ENCODE measurements around the gene FEM1B. TPM values are rescaled to one million over a fixed set of nuclear protein-coding genes. Genes with fewer than 3 reads are reported as not detected.
A peak's percentile ranks its signal among the peaks of the same experiment; 100 is the strongest.

The FEM1B gene
- total and polyA plus RNA-seq, 2 of the 8 experiments (the other 6 are each of a cell fraction or from before 2014, with no cell fraction given): 36.1 to 83.8 TPM

- ChIA-PET POLR2A (ENCODE audit: partially characterized antibody) (interaction anchor here (0.7 to 2.6 kb wide), 5 partner anchors 15 to 56 kb away, joined by 3 to 10 read pairs (median 3); partner anchors contain the start of gene FEM1B), CTCF (ENCODE audit: partially characterized antibody) (interaction anchor here (1.2 to 11.0 kb wide), 3 partner anchors 57 to 305 kb away, joined by 3 to 199 read pairs (median 3); no protein-coding TSS in a partner anchor)
- H2BK15ac ChIP-seq (ENCODE audit: low read length): no peak overlapping the region
- no peak overlapping the region for H2BK120ac ChIP-seq (replicated peaks; ENCODE audit: low read depth, low read length)
- no peak overlapping the region for H3K4me2 ChIP-seq (ENCODE audit: insufficient read depth in 1 of 2, low read depth in 2 of 2, low read length in 2 of 2)
- H3K4me3 ChIP-seq (ENCODE audit: extremely low read depth in 1 of 4, insufficient read depth in 2 of 4, low read depth in 3 of 4, low read length in 4 of 4): no peak overlapping the region
- H3K79me1 ChIP-seq (ENCODE audit: low read depth, low read length): no peaks in the 10 kb centered on the region
- WGBS, 2 experiments (ENCODE audit: extremely low coverage in 1 of 2, insufficient coverage in 1 of 2, insufficient read length in 1 of 2, insufficient replicate concordance in 2 of 2, low coverage in 1 of 2, low lambda C conversion rate in 2 of 2, missing lambda C conversion rate in 1 of 2): 83% methylated on average over 3 of the region's 3 CpGs; no CpG with 5 or more reads in 1 of the 2 experiments
- H4K8ac ChIP-seq (ENCODE audit: extremely low read depth, insufficient read depth, low read length): no peak overlapping the region
- DNase-seq (ENCODE audit: low read depth in 1 of 2, low spot score in 2 of 2): no peak
- H3K14ac ChIP-seq (ENCODE audit: insufficient read length): no peak overlapping the region
- H3K56ac ChIP-seq (replicated peaks; ENCODE audit: insufficient read length, low read depth, low read length): no peak overlapping the region
- peaks cover 0 to 6% of the 10 kb centered on the region in 2 experiments; a peak in 1 of 4 replicates for H3K9me3 ChIP-seq (ENCODE audit: insufficient read depth in 2 of 2, low read depth in 1 of 2, low read length in 1 of 2)
- H4K5ac ChIP-seq (ENCODE audit: insufficient read length, low read depth, low read length): no peak overlapping the region
- no peaks in the 10 kb centered on the region for H3K4me1 ChIP-seq (replicated peaks in 1 of 4; ENCODE audit: control insufficient read depth in 3 of 4, insufficient read depth in 4 of 4, low read length in 3 of 4)
- no peak overlapping the region for H3K4ac ChIP-seq (replicated peaks; ENCODE audit: insufficient read length, low read depth, low read length)
- H2AFZ ChIP-seq (ENCODE audit: low read length): no peak overlapping the region
- H3K36me3 ChIP-seq (ENCODE audit: control insufficient read depth in 2 of 4, insufficient read depth in 4 of 4, low read length in 3 of 4): no peaks in the 10 kb centered on the region
- H3K23ac ChIP-seq (ENCODE audit: insufficient read length): no peak overlapping the region
- no peak overlapping the region for H4K91ac ChIP-seq (replicated peaks; ENCODE audit: insufficient read length, low read length)
- no peak overlapping the region for H2AK5ac ChIP-seq (ENCODE audit: low read depth, low read length)
- H3K23me2 ChIP-seq (ENCODE audit: low read depth, low read length): no peaks in the 10 kb centered on the region
- no peaks in the 10 kb centered on the region for H4K20me1 ChIP-seq (replicated peaks in 1 of 2; ENCODE audit: control insufficient read depth in 1 of 2, insufficient read depth in 2 of 2, low read length in 2 of 2)
- no peak overlapping the region for H2BK12ac ChIP-seq (ENCODE audit: low read depth, low read length)
- FAIRE-seq: no peak
- H2BK5ac ChIP-seq (ENCODE audit: low read depth, low read length): no peak overlapping the region
- H3K18ac ChIP-seq (ENCODE audit: extremely low read depth, low read length): no peak overlapping the region
- no peak overlapping the region for H3K9ac ChIP-seq (replicated peaks in 1 of 4; ENCODE audit: extremely low read depth in 1 of 4, low read depth in 3 of 4, low read length in 3 of 4)
- no peaks in the 10 kb centered on the region for H3K27me3 ChIP-seq (replicated peaks in 1 of 4; ENCODE audit: control insufficient read depth in 3 of 4, extremely low read depth in 1 of 4, insufficient read depth in 3 of 4, low read length in 3 of 4)
- H3K27ac ChIP-seq (ENCODE audit: low read depth, low read length): no peak overlapping the region
- H2BK20ac ChIP-seq (ENCODE audit: low read length): no peak overlapping the region
- no peaks in the 10 kb centered on the region for H3K79me2 ChIP-seq (ENCODE audit: control insufficient read depth in 1 of 2, insufficient read depth in 2 of 2, low read length in 2 of 2)
- TF ChIP-seq JUN (IDR thresholded peaks at IDR 0.05; ENCODE audit: low read depth, low read length): no peak
- no peak for TF ChIP-seq RXRA (IDR thresholded peaks at IDR 0.05; ENCODE audit: insufficient read depth, low read depth, low read length)
- TF ChIP-seq ZNF274 (IDR thresholded peaks at IDR 0.05; ENCODE audit: borderline replicate concordance, extremely low read depth, low read length): no peak
- TF ChIP-seq TAF7 (optimal IDR thresholded peaks at IDR 0.05; ENCODE audit: borderline replicate concordance, low read depth, low read length): peak; percentile 93
- TF ChIP-seq PHF8 (conservative IDR thresholded peaks at IDR 0.05; ENCODE audit: low read depth, low read length): no peak
- TF ChIP-seq CREB1 (IDR thresholded peaks at IDR 0.05): no peak
- peak; percentile 37; the same call in 1 of the 2 replicates for TF ChIP-seq TBP (IDR thresholded peaks at IDR 0.05; ENCODE audit: low read depth, low read length)
- peak in 1 of 2 experiments; percentile 61; a peak in 1 of 3 replicates for TF ChIP-seq POLR2A (IDR thresholded peaks at IDR 0.05; ENCODE audit: control extremely low read depth in 1 of 2, low read depth in 2 of 2, low read length in 2 of 2)
- no peak for TF ChIP-seq NRF1 (IDR thresholded peaks at IDR 0.05; ENCODE audit: low read depth, low read length)
- TF ChIP-seq E2F6 (IDR thresholded peaks at IDR 0.05): no peak
- TF ChIP-seq RNF2 (IDR thresholded peaks at IDR 0.05; ENCODE audit: borderline replicate concordance, low read depth, low read length, missing control alignments, poor library complexity, severe bottlenecking): no peak
- TF ChIP-seq EP300 (IDR thresholded peaks at IDR 0.05; ENCODE audit: borderline replicate concordance in 1 of 2, low read depth in 2 of 2, low read length in 2 of 2): no peak
These were observed 28.4 kb upstream of the FEM1B start for GRCh38 chr15:68249058-68249713.

Data from H1 (cell line).